HL-60 (cell line): ENCODE results near the gene TOR1AIP1.
A peak's percentile ranks its signal among the peaks of the same experiment; 100 is the strongest.

Experiments
- DNase-seq, 2 experiments: peaks; one replicate each; pipeline ENCODE4 v3.0.0-alpha.2; 2010 to 2020; ENCODE audit warnings: low read depth in 1 of 2, low spot score in 1 of 2
- H3K27ac ChIP-seq: fragments of 250-450 bp; sonication (Bioruptor Pico); replicated peaks from 2 replicates; pipeline ENCODE4 v1.5.1; 2020; ENCODE audit warnings: mild to moderate bottlenecking, moderate library complexity
- H3K27me3 ChIP-seq: fragments of 250-450 bp; sonication (Bioruptor Pico); 2 replicates; pipeline ENCODE4 v1.5.1; 2021; ENCODE audit warnings: mild to moderate bottlenecking, moderate library complexity; ENCODE audit not compliant: insufficient read depth, poor library complexity, severe bottlenecking
- H3K4me3 ChIP-seq: replicated peaks from 2 replicates; pipeline ENCODE4 v1.5.1; 2011; ENCODE audit warnings: mild to moderate bottlenecking, control low read depth, low read length; ENCODE audit not compliant: insufficient read depth
- GABPA ChIP-seq: IDR thresholded peaks from 2 replicates; pipeline ENCODE4 v1.6.1; 2012; ENCODE audit warnings: low read depth
- POLR2AphosphoS5 ChIP-seq: IDR thresholded peaks from 2 replicates; pipeline ENCODE4 v1.6.1; 2012; ENCODE audit warnings: low read depth
- SPI1 ChIP-seq: IDR thresholded peaks from 2 replicates; pipeline ENCODE4 v1.6.1; 2012; ENCODE audit warnings: low read depth, mild to moderate bottlenecking, borderline replicate concordance
- TF ChIP-seq, protein P1 (sequence below): IDR thresholded peaks from 2 replicates; pipeline ENCODE4 v1.6.1; 2012; ENCODE audit warnings: low read depth; ENCODE audit not compliant: insufficient replicate concordance
- TF ChIP-seq, protein P2 (sequence below): IDR thresholded peaks from one replicate; pipeline ENCODE4 v1.5.1; 2011; ENCODE audit warnings: low read length, control low read depth, inconsistent platforms; ENCODE audit not compliant: insufficient read depth

Gene TOR1AIP1

DNA sequence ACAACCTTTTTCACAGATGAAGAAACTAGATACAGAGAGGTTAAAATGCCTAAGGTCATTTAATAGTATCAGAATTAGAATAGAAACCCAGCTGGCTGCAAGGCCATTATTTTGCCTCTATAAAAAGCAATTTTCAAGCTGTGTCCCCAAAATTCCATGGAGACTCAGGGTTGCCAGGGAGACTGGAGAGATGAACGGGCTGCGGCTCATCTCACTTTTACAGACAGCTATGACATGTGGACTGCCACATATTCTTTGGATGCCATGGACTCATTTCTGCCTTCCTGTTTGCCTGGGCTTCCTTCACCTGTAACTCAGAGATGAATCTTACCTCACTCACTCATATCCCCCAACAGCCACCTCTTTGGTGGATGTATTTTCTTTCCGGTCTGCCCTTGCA is 21.4 kb upstream of the TOR1AIP1 start:
- TF ChIP-seq GABPA, result no peak
- TF ChIP-seq POLR2AphosphoS5, result no peak
- TF ChIP-seq, protein P1, sequence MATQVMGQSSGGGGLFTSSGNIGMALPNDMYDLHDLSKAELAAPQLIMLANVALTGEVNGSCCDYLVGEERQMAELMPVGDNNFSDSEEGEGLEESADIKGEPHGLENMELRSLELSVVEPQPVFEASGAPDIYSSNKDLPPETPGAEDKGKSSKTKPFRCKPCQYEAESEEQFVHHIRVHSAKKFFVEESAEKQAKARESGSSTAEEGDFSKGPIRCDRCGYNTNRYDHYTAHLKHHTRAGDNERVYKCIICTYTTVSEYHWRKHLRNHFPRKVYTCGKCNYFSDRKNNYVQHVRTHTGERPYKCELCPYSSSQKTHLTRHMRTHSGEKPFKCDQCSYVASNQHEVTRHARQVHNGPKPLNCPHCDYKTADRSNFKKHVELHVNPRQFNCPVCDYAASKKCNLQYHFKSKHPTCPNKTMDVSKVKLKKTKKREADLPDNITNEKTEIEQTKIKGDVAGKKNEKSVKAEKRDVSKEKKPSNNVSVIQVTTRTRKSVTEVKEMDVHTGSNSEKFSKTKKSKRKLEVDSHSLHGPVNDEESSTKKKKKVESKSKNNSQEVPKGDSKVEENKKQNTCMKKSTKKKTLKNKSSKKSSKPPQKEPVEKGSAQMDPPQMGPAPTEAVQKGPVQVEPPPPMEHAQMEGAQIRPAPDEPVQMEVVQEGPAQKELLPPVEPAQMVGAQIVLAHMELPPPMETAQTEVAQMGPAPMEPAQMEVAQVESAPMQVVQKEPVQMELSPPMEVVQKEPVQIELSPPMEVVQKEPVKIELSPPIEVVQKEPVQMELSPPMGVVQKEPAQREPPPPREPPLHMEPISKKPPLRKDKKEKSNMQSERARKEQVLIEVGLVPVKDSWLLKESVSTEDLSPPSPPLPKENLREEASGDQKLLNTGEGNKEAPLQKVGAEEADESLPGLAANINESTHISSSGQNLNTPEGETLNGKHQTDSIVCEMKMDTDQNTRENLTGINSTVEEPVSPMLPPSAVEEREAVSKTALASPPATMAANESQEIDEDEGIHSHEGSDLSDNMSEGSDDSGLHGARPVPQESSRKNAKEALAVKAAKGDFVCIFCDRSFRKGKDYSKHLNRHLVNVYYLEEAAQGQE, result no peak
- TF ChIP-seq, protein P2, sequence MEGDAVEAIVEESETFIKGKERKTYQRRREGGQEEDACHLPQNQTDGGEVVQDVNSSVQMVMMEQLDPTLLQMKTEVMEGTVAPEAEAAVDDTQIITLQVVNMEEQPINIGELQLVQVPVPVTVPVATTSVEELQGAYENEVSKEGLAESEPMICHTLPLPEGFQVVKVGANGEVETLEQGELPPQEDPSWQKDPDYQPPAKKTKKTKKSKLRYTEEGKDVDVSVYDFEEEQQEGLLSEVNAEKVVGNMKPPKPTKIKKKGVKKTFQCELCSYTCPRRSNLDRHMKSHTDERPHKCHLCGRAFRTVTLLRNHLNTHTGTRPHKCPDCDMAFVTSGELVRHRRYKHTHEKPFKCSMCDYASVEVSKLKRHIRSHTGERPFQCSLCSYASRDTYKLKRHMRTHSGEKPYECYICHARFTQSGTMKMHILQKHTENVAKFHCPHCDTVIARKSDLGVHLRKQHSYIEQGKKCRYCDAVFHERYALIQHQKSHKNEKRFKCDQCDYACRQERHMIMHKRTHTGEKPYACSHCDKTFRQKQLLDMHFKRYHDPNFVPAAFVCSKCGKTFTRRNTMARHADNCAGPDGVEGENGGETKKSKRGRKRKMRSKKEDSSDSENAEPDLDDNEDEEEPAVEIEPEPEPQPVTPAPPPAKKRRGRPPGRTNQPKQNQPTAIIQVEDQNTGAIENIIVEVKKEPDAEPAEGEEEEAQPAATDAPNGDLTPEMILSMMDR, result no peak
- no peak for TF ChIP-seq SPI1

DNA sequence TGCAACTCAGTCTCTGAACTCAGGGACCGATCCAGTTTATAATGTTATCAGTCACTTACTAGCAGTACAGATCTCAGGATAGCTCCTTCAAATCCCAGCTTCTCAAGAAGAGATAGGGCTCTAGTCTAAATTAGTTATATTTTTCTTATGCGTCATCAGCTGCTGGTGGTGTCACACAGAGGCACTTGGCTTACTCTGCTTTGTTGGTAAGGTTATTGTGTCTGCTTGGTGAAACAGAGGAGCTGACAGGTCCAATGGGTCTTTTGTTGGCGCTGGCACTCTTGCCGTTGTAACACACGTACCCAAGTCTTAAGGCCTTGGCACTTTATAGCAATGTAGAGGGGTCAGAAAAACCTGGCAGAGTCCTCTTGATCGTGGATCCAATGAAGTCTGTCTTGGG is 16.7 kb upstream of the TOR1AIP1 start:
- DNase-seq, result no peak

More for the DNA sequence above, 21.4 kb upstream of the TOR1AIP1 start:
- DNase-seq, result no peak
- Histone ChIP-seq H3K27me3 (no peaks in the 10 kb centered on the region), H3K27ac (0 out of 2 replicates have a peak overlapping the region, but pooled peaks have one; percentile 6), H3K4me3 (no peak overlapping the region)

DNA sequence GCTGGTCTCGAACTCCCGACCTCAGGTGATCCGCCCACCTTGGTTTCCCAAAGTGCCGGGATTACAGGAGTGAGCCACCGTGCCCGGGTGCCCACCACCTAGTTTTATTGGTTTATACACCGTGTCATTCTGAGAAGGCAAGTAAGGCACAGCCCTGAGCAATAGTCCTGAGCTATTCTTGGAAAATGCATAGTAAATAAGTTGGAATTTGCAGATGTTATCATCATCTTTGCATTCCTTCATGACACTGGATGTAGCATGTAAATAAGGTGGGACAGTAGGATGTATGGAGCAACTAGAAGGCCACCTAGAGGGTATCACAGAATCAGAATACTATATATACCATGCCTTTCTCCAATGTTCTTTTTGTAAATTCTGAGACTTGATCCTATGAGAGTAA is 15.5 kb upstream of the TOR1AIP1 start:
- no peaks in the 10 kb centered on the region for H3K27me3 ChIP-seq
- no peak overlapping the region for H3K27ac ChIP-seq
- TF ChIP-seq, protein P1, result no peak
- TF ChIP-seq GABPA (no peak), POLR2AphosphoS5 (no peak)
- no peak overlapping the region for H3K4me3 ChIP-seq
- DNase-seq, result no peak

More for the DNA sequence above, 16.7 kb upstream of the TOR1AIP1 start:
- Histone ChIP-seq H3K4me3 (no peak overlapping the region), H3K27ac (no peak overlapping the region), H3K27me3 (no peaks in the 10 kb centered on the region)
- TF ChIP-seq GABPA, result no peak
- TF ChIP-seq, protein P2, result no peak
- no peak for TF ChIP-seq POLR2AphosphoS5
- TF ChIP-seq, protein P1, result no peak
- no peak for TF ChIP-seq SPI1
